HEK293T (cell line): ENCODE measurements around the gene OR4C5.
"Not testable (repeated sequence)": the region's sequence is repeated elsewhere in the genome, so short reads cannot be mapped to it uniquely, and the experiment has no call there.

Experiments used
- CTCF ChIA-PET: fragments of 350-600 bp; formaldehyde crosslinking; extraction: SDS; loops from one replicate; lab custom pipeline; 2021; ENCODE audit warnings: antibody characterized with exemption, inconsistent platforms; lab: Yijun Ruan, JAX
- POLR2A ChIA-PET: fragments of 350-600 bp; formaldehyde crosslinking; extraction: SDS; loops from one replicate; lab custom pipeline; 2020; ENCODE audit warnings: antibody characterized with exemption, inconsistent platforms; lab: Yijun Ruan, JAX
- DNase-seq: peaks from one replicate; pipeline ENCODE4 v3.0.0; 2012; ENCODE audit warnings: mixed read lengths; ENCODE audit errors: extremely low spot score
- ARNT ChIP-seq: fragments of 450-650 bp; IDR thresholded peaks from 2 replicates; pipeline ENCODE4 v1.6.1; 2017; ENCODE audit warnings: mild to moderate bottlenecking
- BHLHE40 ChIP-seq: fragments of 450-650 bp; IDR thresholded peaks from 2 replicates; pipeline ENCODE4 v1.6.1; 2016; ENCODE audit warnings: mild to moderate bottlenecking, moderate library complexity, borderline replicate concordance
- CTBP1 ChIP-seq: fragments of 450-650 bp; IDR thresholded peaks from 2 replicates; pipeline ENCODE4 v1.6.1; 2016; ENCODE audit warnings: borderline replicate concordance
- ELF4 ChIP-seq: fragments of 450-650 bp; IDR thresholded peaks from 2 replicates; pipeline ENCODE4 v1.6.1; 2017; ENCODE audit warnings: antibody characterized with exemption
- FOXA1 ChIP-seq: fragments of 450-650 bp; IDR thresholded peaks from 2 replicates; pipeline ENCODE4 v1.6.1; 2016; ENCODE audit warnings: mild to moderate bottlenecking
- FOXK2 ChIP-seq: fragments of 450-650 bp; IDR thresholded peaks from 2 replicates; pipeline ENCODE4 v1.6.1; 2016; ENCODE audit warnings: mild to moderate bottlenecking
- FOXM1 ChIP-seq: fragments of 450-650 bp; IDR thresholded peaks from 2 replicates; pipeline ENCODE4 v1.6.1; 2017; ENCODE audit warnings: mild to moderate bottlenecking, borderline replicate concordance
- HDGF ChIP-seq: fragments of 450-650 bp; IDR thresholded peaks from 2 replicates; pipeline ENCODE4 v1.6.1; 2017; ENCODE audit warnings: antibody characterized with exemption, borderline replicate concordance
- L3MBTL2 ChIP-seq: fragments of 450-650 bp; conservative IDR thresholded peaks from 2 replicates; pipeline ENCODE4 v1.6.1; 2016; ENCODE audit warnings: mild to moderate bottlenecking
- LEF1 ChIP-seq: fragments of 450-650 bp; IDR thresholded peaks from 2 replicates; pipeline ENCODE4 v1.6.1; 2017; ENCODE audit warnings: mild to moderate bottlenecking, borderline replicate concordance
- NFRKB ChIP-seq: fragments of 450-650 bp; IDR thresholded peaks from 2 replicates; pipeline ENCODE4 v1.6.1; 2016; ENCODE audit warnings: mild to moderate bottlenecking, moderate library complexity
- SP1 ChIP-seq: fragments of 450-650 bp; IDR thresholded peaks from 2 replicates; pipeline ENCODE4 v1.6.1; 2017
- SUZ12 ChIP-seq: fragments of 450-650 bp; IDR thresholded peaks from 2 replicates; pipeline ENCODE4 v1.6.1; 2016; ENCODE audit warnings: mild to moderate bottlenecking
- TARDBP ChIP-seq: fragments of 450-650 bp; IDR thresholded peaks from 2 replicates; pipeline ENCODE4 v1.6.1; 2016
- ZNF384 ChIP-seq: fragments of 450-650 bp; IDR thresholded peaks from 2 replicates; pipeline ENCODE4 v1.6.1; 2016
- TF ChIP-seq, protein P1 (sequence below): fragments of 450-650 bp; IDR thresholded peaks from 2 replicates; pipeline ENCODE4 v1.6.1; 2016

The OR4C5 gene

DNA sequence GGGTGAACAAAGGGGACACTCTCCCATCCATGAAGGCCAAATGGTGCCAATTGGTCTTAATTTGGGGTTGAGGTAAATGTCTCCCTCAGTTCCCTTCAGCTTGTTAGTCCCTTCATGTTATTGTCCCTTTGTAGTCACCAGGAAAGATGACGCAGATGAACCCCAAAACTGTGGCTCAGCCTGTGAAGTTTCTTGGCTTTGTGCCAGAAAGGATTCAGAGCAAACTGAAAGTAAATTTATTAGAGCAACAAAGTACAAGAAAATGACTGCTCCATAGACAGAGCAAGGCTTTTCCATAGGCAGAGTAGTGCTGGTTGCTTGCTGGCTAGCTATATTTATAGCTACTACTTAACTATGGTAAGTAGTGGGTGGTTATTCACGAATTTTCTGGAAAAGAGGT, 24.8 kb downstream of the OR4C5 start:
- CTCF ChIA-PET = no interaction called here
- no peak for TF ChIP-seq L3MBTL2
- TF ChIP-seq SP1 = no peak
- no peak for TF ChIP-seq ZNF384
- TF ChIP-seq NFRKB = no peak
- TF ChIP-seq FOXA1 = no peak
- TF ChIP-seq LEF1 = no peak
- no peak for TF ChIP-seq BHLHE40
- TF ChIP-seq CTBP1 = no peak
- TF ChIP-seq, protein P1, sequence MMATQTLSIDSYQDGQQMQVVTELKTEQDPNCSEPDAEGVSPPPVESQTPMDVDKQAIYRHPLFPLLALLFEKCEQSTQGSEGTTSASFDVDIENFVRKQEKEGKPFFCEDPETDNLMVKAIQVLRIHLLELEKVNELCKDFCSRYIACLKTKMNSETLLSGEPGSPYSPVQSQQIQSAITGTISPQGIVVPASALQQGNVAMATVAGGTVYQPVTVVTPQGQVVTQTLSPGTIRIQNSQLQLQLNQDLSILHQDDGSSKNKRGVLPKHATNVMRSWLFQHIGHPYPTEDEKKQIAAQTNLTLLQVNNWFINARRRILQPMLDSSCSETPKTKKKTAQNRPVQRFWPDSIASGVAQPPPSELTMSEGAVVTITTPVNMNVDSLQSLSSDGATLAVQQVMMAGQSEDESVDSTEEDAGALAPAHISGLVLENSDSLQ = no peak
- TF ChIP-seq FOXM1 = no peak
- TF ChIP-seq FOXK2 = no peak
- TF ChIP-seq HDGF = no peak
- no peak for TF ChIP-seq ARNT
- TF ChIP-seq TARDBP = no peak
- TF ChIP-seq SUZ12 = no peak
- TF ChIP-seq ELF4 = no peak
- POLR2A ChIA-PET = no interaction called here
- DNase-seq = no peak

DNA sequence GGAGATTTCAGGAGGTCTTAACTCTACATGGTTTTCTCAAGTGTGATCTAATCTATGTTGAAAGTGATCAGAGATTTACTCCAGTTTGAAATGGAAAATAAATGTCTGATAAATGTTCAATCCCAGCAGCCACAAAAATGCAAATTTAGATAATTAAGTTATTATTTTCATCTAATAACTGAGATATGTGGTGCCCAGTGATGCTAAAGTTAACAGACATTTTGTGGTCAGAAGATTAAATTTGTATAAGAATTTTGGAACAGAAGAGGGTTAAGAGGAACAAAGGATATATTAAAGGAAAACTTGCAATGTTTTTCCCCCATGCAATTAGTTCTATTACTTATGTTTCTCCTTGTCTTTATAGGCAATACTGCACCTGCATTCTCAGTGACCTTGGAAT, 41.6 kb downstream of the OR4C5 start, which contains the start of gene OR4C3:
OR4C3 (plus strand) TSS at position 301 of the 400 bp plus-strand sequence. CDS start 102 bp downstream, outside the sequence.
- POLR2A ChIA-PET, DNase-seq, CTCF ChIA-PET: not testable (repeated sequence)

DNA sequence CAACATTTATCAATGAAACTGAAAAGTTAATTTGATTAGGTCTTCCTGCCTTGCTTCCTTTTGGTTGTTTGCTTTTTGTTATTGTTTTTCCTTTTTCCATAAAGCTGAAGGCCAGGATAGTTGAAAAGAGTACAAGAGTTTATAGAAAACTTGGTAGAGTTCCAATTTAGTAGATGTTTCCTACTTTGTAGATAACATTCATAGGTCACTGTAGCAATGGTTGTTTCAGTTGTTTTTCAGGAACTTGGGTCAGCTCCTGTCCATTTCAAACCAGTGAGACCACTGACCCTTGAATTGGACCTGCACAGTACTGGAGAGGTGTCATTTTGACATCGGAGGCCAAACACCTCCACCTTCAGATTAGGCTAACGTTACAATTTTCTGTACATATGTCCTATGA, 46.5 kb downstream of the OR4C5 start:
- DNase-seq, POLR2A ChIA-PET, CTCF ChIA-PET: not testable (repeated sequence)
